GM12891 (cell line): ENCODE results near the gene TBX5. TPM values are rescaled to one million over a fixed set of nuclear protein-coding genes. Genes with fewer than 3 reads are reported as not detected.

Experiments
- DNase-seq: peaks from one replicate; pipeline ENCODE4 v3.0.0; 2011; ENCODE audit warnings: low spot score; ENCODE audit not compliant: insufficient read length
- FAIRE-seq: peaks from 2 replicates; lab custom pipeline; 2011; peaks lifted over from hg19 to GRCh38; lab: Jason Lieb, UNC
- PAX5 ChIP-seq: IDR thresholded peaks from 2 replicates; pipeline ENCODE4 v1.6.1; 2011; ENCODE audit warnings: low read length, moderate library complexity, mild to moderate bottlenecking; ENCODE audit not compliant: insufficient read depth, severe bottlenecking
- POLR2A ChIP-seq: IDR thresholded peaks from 2 replicates; pipeline ENCODE4 v1.6.1; 2011; ENCODE audit warnings: low read depth, low read length, control low read depth
- POLR2AphosphoS5 ChIP-seq: IDR thresholded peaks from 2 replicates; pipeline ENCODE4 v1.6.1; 2011; ENCODE audit warnings: low read depth, low read length, control low read depth
- POU2F2 ChIP-seq: IDR thresholded peaks from 2 replicates; pipeline ENCODE4 v1.6.1; 2011; ENCODE audit warnings: low read depth, mild to moderate bottlenecking, control low read depth, low read length, moderate library complexity
- SPI1 ChIP-seq: IDR thresholded peaks from 2 replicates; pipeline ENCODE4 v1.6.1; 2011; ENCODE audit warnings: low read depth, low read length, control low read depth
- TAF1 ChIP-seq: IDR thresholded peaks from 2 replicates; pipeline ENCODE4 v1.6.1; 2011; ENCODE audit warnings: low read depth, low read length, control low read depth
- polyA plus RNA-seq: library from polyadenylated mRNA; unstranded; fragments of >200 nt; gene quantifications from one replicate; pipeline ENCODE4 v1.2.1, GENCODE V29; 2012; ENCODE audit warnings: low read depth, missing spikeins, inconsistent platforms; ENCODE audit not compliant: missing spikeins

TBX5 gene
- polyA plus RNA-seq, result not detected

- no peak for FAIRE-seq
- no peak for DNase-seq
- TF ChIP-seq PAX5 (no peak), TAF1 (no peak), POU2F2 (no peak), SPI1 (no peak), POLR2AphosphoS5 (no peak), POLR2A (no peak)
Observed at GRCh38 chr12:114405519-114406271, at the start of gene TBX5. Gene TBX5 (minus strand): TSS chr12:114406144. CDS start chr12:114403898, 2,246 bp downstream.

GRCh38 chr12:114451657-114452056 lies 45.7 kb upstream of the TBX5 start:
- TF ChIP-seq TAF1 (no peak), POU2F2 (no peak), SPI1 (no peak), POLR2A (no peak), POLR2AphosphoS5 (no peak), PAX5 (no peak)
- no peak for FAIRE-seq

GRCh38 chr12:114450515-114451300 lies 44.8 kb upstream of the TBX5 start:
- FAIRE-seq (no peak), DNase-seq (no peak)

More at GRCh38 chr12:114451657-114452056, 45.7 kb upstream of the TBX5 start:
- DNase-seq, result no peak

GRCh38 chr12:114450019-114450418 lies 44.1 kb upstream of the TBX5 start:
- DNase-seq (no peak), FAIRE-seq (no peak)
- TF ChIP-seq POLR2AphosphoS5, result no peak

More at GRCh38 chr12:114450515-114451300, 44.8 kb upstream of the TBX5 start:
- TF ChIP-seq POU2F2, result no peak
- no peak for TF ChIP-seq PAX5
- TF ChIP-seq POLR2AphosphoS5, result no peak
- TF ChIP-seq TAF1, result no peak
- TF ChIP-seq SPI1, result no peak
- no peak for TF ChIP-seq POLR2A

- no peak for TF ChIP-seq TAF1
- TF ChIP-seq POU2F2, result no peak
- TF ChIP-seq POLR2AphosphoS5, result no peak
- TF ChIP-seq SPI1, result no peak
- no peak for TF ChIP-seq POLR2A
- TF ChIP-seq PAX5, result no peak
- FAIRE-seq (no peak), DNase-seq (no peak)
Observed at GRCh38 chr12:114448618-114448933, 42.6 kb upstream of the TBX5 start.

- FAIRE-seq, result no peak
- TF ChIP-seq POU2F2 (no peak), SPI1 (no peak), PAX5 (no peak), POLR2A (no peak), POLR2AphosphoS5 (no peak), TAF1 (no peak)
- DNase-seq, result no peak
Observed at GRCh38 chr12:114447799-114448617, 42.1 kb upstream of the TBX5 start.

GRCh38 chr12:114447274-114447716 lies 41.4 kb upstream of the TBX5 start:
- FAIRE-seq (no peak), DNase-seq (no peak)
- TF ChIP-seq TAF1 (no peak), POU2F2 (no peak), PAX5 (no peak), POLR2AphosphoS5 (no peak), SPI1 (no peak), POLR2A (no peak)

- FAIRE-seq, result no peak
- DNase-seq, result no peak
- no peak for TF ChIP-seq POLR2AphosphoS5
Observed at GRCh38 chr12:114445401-114446323, 39.7 kb upstream of the TBX5 start.
